Parietal lobe (tissue), 1 donor: Measurements from ENCODE around the gene PPFIBP2. TPM values are rescaled to one million over a fixed set of nuclear protein-coding genes. Genes with fewer than 3 reads are reported as not detected.

ENCODE experiments used
- total RNA-seq: library from RNA; depleted of rRNA; stranded (reverse); fragments of >200 nt; gene quantifications from one replicate; pipeline ENCODE4 v1.2.3, GENCODE V29; 2014

PPFIBP2 gene
- 15.0 TPM for total RNA-seq

DNA sequence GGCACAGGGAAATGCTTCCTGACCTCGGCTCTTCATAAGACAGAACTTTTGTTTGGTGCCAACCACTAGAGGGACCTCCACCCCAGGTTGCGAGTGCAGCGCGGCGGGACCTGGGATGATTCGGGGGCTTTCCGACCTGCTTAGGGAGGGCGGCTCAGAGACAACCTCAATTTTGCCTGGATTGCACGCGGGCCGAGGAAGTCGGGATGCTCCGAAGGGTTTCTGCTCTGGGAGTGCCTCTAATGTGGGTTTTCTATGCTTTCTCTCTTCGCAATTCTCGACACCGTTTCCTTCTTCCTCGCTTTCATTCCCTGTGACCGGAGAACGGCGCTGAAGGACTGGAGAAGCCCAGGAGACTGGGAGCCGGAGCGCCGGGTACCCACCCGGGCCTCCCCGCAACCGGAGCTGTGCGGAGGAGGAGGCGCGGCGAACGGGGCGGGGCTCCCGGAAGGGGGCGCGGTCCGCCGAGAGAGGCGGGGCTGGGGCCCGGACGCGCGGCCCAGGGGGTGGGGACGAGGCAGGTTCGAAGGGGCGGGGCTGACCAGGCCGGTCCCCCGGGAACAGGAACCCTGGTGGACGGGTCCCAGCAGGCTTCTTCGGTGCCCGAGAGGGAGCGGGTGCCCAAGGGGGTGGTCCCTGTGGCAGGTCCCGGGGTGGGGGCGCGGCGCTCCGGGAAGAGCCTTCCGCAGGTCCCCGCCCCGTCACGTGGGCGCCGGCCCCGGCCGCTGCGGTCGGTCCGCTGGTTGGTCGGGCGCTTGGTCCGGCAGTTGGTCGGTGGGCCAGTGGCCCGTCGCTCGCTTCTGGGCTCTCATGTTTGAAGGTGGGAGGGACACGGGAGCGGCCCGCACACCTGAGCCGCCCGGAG is at the start of gene PPFIBP2:
Gene PPFIBP2, plus strand, starts transcription at position 766 of the 865 bp plus-strand sequence. CDS start 35,477 bp downstream, outside the sequence.

DNA sequence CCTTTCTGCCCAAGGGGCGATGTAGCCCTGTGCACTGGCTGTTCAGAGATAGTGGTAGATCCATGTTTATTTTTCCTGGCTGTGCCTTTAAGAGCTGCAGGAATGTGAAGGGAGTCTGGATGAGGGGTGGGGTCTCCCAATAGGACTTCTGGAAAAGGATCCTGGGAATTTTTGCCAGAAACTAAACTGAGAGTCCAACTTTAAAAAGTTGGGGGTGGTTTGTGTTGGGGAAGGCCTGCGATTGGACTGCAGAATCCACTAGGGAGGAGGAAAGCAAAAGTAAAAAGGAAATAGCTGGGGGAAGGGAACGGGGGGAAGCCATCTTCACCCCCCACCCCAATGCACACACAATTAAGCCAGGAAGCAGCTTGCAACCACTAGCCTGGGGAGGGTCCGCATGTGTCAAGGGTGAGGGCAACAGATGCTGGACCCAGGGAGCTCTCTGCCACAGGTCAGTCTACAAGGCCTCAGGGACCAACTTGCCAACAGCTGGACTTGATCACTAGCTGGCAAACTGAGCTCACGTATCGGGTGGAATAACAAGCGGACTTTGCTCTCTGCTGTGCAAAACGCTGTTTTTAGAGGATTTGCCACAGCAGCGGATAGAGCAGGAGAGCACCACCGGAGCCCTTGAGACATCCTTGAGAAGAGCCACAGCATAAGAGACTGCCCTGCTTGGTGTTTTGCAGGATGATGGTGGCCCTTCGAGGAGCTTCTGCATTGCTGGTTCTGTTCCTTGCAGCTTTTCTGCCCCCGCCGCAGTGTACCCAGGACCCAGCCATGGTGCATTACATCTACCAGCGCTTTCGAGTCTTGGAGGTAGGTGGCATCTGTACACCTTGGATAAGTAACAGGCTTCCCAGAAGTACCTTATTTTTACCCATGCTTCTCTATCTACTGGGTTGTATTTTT is 28.4 kb upstream of the PPFIBP2 start, which contains the start of gene OLFML1:
Gene OLFML1, plus strand, starts transcription at position 321 of the 912 bp plus-strand sequence. Its CDS starts 370 bp downstream, at position 691.

DNA sequence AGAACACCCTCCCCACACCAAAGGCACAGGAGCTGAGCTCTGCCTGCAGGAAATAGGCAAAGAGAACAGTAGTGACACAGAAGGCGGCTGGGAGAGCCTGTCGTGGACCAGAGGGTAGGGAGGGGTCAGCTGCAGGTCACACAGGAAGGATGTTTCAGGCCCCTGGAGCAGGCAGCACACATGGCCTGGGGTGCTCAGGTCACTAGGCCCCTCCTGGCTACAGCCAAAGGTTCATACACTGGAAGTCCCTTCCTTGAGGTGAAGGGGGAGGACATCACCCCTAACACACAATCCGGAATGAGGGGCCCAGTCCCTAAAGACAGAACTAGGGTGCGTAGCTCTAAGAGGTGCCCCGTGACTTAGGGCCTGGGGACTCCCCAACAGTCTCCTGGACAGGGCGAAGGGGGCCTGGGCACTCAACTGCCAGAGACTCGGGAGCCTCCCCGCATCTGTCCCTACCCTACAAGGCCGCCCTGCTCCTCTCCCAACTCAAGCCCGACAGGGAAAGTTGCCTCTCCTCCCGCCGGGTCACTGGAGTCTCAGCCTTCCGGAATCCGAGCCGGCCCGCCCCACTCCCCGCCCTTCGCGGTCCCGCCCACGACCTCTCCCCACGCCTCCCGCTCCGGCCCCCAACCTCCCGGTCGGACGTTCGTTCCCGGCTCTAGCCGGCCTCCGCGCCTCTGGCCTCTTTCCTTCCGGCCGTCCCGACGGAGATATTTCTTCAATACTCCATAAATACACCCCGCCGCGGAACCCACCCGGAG is 159.3 kb downstream of the PPFIBP2 start, which contains the start of gene CYB5R2:
Gene CYB5R2, minus strand, starts transcription at position 541 of the 764 bp plus-strand sequence. CDS start 675 bp downstream, outside the sequence.

Other genes starting within 250 kb of the PPFIBP2 start
- gene OLFML1, start 28.5 kb upstream of the PPFIBP2 start, total RNA-seq, result 0.94 TPM
- gene CYB5R2, start 159.5 kb downstream of the PPFIBP2 start, total RNA-seq, result 1.6 TPM
- not detected for gene OVCH2, start 192.5 kb downstream of the PPFIBP2 start, total RNA-seq